Measurements from ENCODE around the gene OSBPL9. TPM values are rescaled to one million over a fixed set of nuclear protein-coding genes. Genes with fewer than 3 reads are reported as not detected.

The OSBPL9 gene
- total RNA-seq, 1 experiment from 2014 or later: 61.9 TPM

DNA sequence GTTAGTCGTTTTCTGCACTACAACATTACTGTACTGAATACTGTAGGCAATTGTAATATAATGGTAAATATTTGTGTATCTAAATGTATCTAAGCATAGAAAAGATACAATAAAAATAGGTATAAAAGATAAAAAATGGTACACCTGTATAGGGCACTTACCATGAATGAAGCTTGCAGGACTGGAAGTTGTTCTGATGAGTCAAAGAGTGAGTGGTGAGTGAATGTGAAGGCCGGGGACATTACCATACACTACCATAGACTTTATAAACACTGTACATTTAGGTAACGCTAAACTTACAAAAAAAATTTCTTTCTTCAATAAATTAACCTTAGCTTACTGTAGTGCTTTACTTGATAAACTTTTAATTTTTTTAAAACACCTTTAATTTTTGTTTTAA, 13.5 kb downstream of the OSBPL9 start:
- no peak overlapping the region for H3K27ac Mint-ChIP-seq (ENCODE audit: unreplicated experiment)
- H3K27me3 ChIP-seq (replicated peaks; ENCODE audit: control insufficient read depth, insufficient read depth, low read length): no peaks in the 10 kb centered on the region
- H3K4me1 Mint-ChIP-seq (ENCODE audit: low read depth, unreplicated experiment): peaks cover 25% of the 10 kb centered on the region
- H3K9me3 ChIP-seq: no peaks in the 10 kb centered on the region
- H3K4me3 ChIP-seq (ENCODE audit: low read depth, low read length): no peak overlapping the region
- H3K4me3 Mint-ChIP-seq (ENCODE audit: unreplicated experiment): no peak overlapping the region
- no peaks in the 10 kb centered on the region for H3K36me3 Mint-ChIP-seq (ENCODE audit: insufficient read depth, unreplicated experiment)
- no TSS peak for BruUV-seq (replicated peaks)
- TF ChIP-seq, protein P1, sequence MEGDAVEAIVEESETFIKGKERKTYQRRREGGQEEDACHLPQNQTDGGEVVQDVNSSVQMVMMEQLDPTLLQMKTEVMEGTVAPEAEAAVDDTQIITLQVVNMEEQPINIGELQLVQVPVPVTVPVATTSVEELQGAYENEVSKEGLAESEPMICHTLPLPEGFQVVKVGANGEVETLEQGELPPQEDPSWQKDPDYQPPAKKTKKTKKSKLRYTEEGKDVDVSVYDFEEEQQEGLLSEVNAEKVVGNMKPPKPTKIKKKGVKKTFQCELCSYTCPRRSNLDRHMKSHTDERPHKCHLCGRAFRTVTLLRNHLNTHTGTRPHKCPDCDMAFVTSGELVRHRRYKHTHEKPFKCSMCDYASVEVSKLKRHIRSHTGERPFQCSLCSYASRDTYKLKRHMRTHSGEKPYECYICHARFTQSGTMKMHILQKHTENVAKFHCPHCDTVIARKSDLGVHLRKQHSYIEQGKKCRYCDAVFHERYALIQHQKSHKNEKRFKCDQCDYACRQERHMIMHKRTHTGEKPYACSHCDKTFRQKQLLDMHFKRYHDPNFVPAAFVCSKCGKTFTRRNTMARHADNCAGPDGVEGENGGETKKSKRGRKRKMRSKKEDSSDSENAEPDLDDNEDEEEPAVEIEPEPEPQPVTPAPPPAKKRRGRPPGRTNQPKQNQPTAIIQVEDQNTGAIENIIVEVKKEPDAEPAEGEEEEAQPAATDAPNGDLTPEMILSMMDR (IDR thresholded peaks at IDR 0.05; ENCODE audit: insufficient read depth in 1 of 2, low read depth in 1 of 2, low read length in 1 of 2, severe bottlenecking in 1 of 2, unreplicated experiment in 1 of 2): no peak
- ChIA-PET CTCF (no interaction called here), POLR2A (no interaction called here)
- no peaks in the 10 kb centered on the region for H3K27me3 Mint-ChIP-seq (ENCODE audit: insufficient read depth, unreplicated experiment)
- intact Hi-C loops (cut with micrococcal nuclease; ENCODE audit: unreplicated experiment): no loop called here
- H3K9me3 Mint-ChIP-seq (ENCODE audit: unreplicated experiment): no peaks in the 10 kb centered on the region
- no peak for DNase-seq
- H3K4me1 ChIP-seq: peaks cover 13% of the 10 kb centered on the region
- no peaks in the 10 kb centered on the region for H3K36me3 ChIP-seq (ENCODE audit: control insufficient read depth, insufficient read depth, low read length)

DNA sequence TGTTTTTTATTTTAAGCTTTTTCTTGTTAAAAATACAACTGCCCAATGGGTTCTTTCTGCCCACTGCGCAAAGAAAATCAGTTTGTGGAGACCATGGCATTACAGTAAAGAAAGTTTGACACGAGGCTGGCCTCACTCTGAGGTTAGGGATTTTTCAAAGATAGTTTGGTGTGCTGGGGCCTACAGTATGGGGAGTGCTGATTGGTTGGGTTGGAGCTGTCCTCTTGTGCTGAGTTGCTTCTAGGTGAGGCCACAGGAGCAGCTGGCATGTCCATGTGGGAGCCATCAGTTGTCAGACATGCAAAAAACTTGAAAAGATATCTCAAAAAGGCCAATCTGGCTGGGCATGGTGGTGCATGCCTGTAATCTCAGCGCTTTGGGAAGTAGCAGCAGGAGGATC, 14.0 kb downstream of the OSBPL9 start:
- Histone ChIP-seq H3K4me3 (ENCODE audit: low read depth, low read length) (no peak overlapping the region), H3K27me3 (replicated peaks; ENCODE audit: control insufficient read depth, insufficient read depth, low read length) (no peaks in the 10 kb centered on the region), H3K36me3 (ENCODE audit: control insufficient read depth, insufficient read depth, low read length) (no peaks in the 10 kb centered on the region), H3K4me1 (peaks cover 17% of the 10 kb centered on the region), H3K9me3 (no peaks in the 10 kb centered on the region)
- no peaks in the 10 kb centered on the region for H3K36me3 Mint-ChIP-seq (ENCODE audit: insufficient read depth, unreplicated experiment)
- H3K4me3 Mint-ChIP-seq (ENCODE audit: unreplicated experiment): no peak overlapping the region
- intact Hi-C loops (cut with micrococcal nuclease; ENCODE audit: unreplicated experiment): no loop called here
- no peaks in the 10 kb centered on the region for H3K27me3 Mint-ChIP-seq (ENCODE audit: insufficient read depth, unreplicated experiment)
- no peaks in the 10 kb centered on the region for H3K9me3 Mint-ChIP-seq (ENCODE audit: unreplicated experiment)
- TF ChIP-seq, protein P1 (IDR thresholded peaks at IDR 0.05; ENCODE audit: insufficient read depth in 1 of 2, low read depth in 1 of 2, low read length in 1 of 2, severe bottlenecking in 1 of 2, unreplicated experiment in 1 of 2): no peak
- CTCF ChIA-PET: no interaction called here
- H3K4me1 Mint-ChIP-seq (ENCODE audit: low read depth, unreplicated experiment): peaks cover 25% of the 10 kb centered on the region
- BruUV-seq (replicated peaks): no TSS peak
- H3K27ac Mint-ChIP-seq (ENCODE audit: unreplicated experiment): no peak overlapping the region
- POLR2A ChIA-PET: no interaction called here
- no peak for DNase-seq

DNA sequence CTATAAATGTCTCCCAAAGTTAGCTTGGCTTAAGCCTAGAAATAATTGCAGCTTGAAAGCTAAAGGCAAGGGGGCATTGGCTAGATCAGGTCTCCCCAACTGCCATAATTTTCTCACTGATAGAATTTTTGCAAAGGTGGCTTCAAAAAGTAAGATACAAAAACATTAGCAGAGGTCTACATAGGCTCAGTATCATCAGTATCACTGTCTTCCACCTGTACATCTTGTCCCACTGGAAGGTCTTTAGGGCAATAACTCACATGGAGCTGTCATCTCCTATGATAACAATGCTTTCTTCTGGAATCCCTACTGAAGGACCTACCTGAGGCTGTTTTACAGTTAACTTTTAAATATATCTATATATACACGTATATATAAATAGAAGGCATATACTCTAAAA, 14.9 kb downstream of the OSBPL9 start:
- Mint-ChIP-seq H3K27ac (ENCODE audit: unreplicated experiment) (no peak overlapping the region), H3K4me3 (ENCODE audit: unreplicated experiment) (no peak overlapping the region), H3K9me3 (ENCODE audit: unreplicated experiment) (no peaks in the 10 kb centered on the region), H3K4me1 (ENCODE audit: low read depth, unreplicated experiment) (peaks cover 25% of the 10 kb centered on the region), H3K36me3 (ENCODE audit: insufficient read depth, unreplicated experiment) (no peaks in the 10 kb centered on the region), H3K27me3 (ENCODE audit: insufficient read depth, unreplicated experiment) (no peaks in the 10 kb centered on the region)
- H3K27me3 ChIP-seq (replicated peaks; ENCODE audit: control insufficient read depth, insufficient read depth, low read length): no peaks in the 10 kb centered on the region
- H3K4me3 ChIP-seq (ENCODE audit: low read depth, low read length): no peak overlapping the region
- no peak for DNase-seq
- H3K36me3 ChIP-seq (ENCODE audit: control insufficient read depth, insufficient read depth, low read length): no peaks in the 10 kb centered on the region
- H3K4me1 ChIP-seq: peaks cover 17% of the 10 kb centered on the region
- TF ChIP-seq, protein P1 (IDR thresholded peaks at IDR 0.05; ENCODE audit: insufficient read depth in 1 of 2, low read depth in 1 of 2, low read length in 1 of 2, severe bottlenecking in 1 of 2, unreplicated experiment in 1 of 2): no peak
- BruUV-seq (replicated peaks): no TSS peak
- no peaks in the 10 kb centered on the region for H3K9me3 ChIP-seq
- ChIA-PET POLR2A (no interaction called here), CTCF (no interaction called here)
- intact Hi-C loops (cut with micrococcal nuclease; ENCODE audit: unreplicated experiment): no loop called here
